Esophagus squamous epithelium (tissue), 4 donors: ENCODE measurements around the gene GATA2.

Experiments
- POLR2A ChIP-seq, 4 donors: fragments of 450-650 bp; IDR thresholded peaks; one replicate each; pipeline ENCODE4 v1.6.1; 2017; ENCODE audit warnings: antibody characterized with exemption in 4 of 4, mild to moderate bottlenecking in 4 of 4, moderate library complexity in 3 of 4
- TF ChIP-seq, protein P1 (sequence below), 6 experiments: fragments of 450-650 bp in 4 of 6; fragments of 200-600 bp in 2 of 6; sonication (generic) in 2 of 6; IDR thresholded peaks; one replicate each; pipeline ENCODE4 v1.5.1; 2016 to 2019; ENCODE audit warnings: antibody characterized with exemption in 6 of 6, mild to moderate bottlenecking in 4 of 6, moderate library complexity in 4 of 6

DNA sequence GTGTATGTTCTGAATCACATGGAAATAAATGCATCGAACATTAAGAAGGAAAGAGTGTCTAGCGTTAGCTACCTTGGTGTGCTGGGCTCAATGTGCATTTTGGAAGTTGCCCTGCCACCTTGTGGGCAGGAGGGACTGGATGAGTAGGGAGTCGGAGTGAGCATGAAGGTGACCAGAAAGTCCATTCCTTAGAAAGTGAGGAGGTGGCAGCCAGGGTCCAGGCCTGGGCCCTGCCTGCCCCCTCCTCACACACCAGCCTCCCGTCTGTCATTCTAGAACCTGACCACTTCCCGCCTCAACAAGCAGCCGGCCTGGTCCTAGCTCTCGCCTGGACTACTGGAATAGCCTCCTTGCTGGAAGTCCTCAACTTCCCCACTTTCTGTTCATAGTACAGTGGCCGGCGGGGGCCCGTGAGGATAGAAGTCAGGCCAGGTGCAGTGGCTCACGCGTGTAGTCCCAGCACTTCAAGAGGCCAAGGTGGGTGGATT is 10.2 kb upstream of the GATA2 start:
- TF ChIP-seq, protein P1, sequence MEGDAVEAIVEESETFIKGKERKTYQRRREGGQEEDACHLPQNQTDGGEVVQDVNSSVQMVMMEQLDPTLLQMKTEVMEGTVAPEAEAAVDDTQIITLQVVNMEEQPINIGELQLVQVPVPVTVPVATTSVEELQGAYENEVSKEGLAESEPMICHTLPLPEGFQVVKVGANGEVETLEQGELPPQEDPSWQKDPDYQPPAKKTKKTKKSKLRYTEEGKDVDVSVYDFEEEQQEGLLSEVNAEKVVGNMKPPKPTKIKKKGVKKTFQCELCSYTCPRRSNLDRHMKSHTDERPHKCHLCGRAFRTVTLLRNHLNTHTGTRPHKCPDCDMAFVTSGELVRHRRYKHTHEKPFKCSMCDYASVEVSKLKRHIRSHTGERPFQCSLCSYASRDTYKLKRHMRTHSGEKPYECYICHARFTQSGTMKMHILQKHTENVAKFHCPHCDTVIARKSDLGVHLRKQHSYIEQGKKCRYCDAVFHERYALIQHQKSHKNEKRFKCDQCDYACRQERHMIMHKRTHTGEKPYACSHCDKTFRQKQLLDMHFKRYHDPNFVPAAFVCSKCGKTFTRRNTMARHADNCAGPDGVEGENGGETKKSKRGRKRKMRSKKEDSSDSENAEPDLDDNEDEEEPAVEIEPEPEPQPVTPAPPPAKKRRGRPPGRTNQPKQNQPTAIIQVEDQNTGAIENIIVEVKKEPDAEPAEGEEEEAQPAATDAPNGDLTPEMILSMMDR (IDR thresholded peaks at IDR 0.05): no peak
- TF ChIP-seq POLR2A (IDR thresholded peaks at IDR 0.05): no peak
